HG02623 (cell line): ENCODE measurements around the gene GRK5.
A peak's percentile ranks its signal among the peaks of the same experiment; 100 is the strongest.
"Not testable (repeated sequence)": the region's sequence is repeated elsewhere in the genome, so short reads cannot be mapped to it uniquely, and the experiment has no call there.

Experiments used
- ATAC-seq: cut with Tn5 transposase; IDR thresholded peaks from one replicate; pipeline ENCODE4 v1.9.1; 2021; ENCODE audit warnings: moderate library complexity; ENCODE audit not compliant: unreplicated experiment

The GRK5 gene

GRCh38 chr10:119450606-119451299 is 243.4 kb downstream of the GRK5 start:
- ATAC-seq: no peak

DNA sequence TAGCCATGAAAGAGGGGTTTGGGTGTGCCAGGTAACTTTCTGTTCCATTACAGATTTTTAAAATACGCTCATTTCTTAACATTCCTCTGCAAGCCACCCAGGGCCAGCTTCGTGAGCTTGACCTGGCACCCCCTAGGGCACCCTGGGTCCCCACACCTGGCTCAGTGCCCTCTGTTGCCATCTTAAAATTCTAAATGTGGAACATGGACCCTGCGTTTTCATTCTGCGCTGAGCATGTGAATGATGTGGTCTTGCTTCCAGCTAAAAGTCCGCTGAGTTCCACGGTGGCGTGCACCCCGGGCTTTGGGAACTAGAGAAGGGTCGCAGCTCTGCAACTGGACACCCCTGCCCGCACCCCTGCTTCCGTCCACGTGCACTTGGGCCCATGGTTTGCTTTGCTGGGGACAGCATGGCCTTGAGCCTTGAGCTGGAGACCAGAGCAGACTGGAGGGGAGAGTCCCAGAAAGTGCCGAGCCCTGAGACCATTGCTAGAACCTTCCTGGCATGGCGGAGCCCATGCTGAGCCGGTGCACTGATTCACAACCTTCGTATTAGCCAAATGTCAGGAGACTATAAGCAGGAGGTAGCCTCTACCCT is 244.0 kb downstream of the GRK5 start:
- ATAC-seq: no peak

DNA sequence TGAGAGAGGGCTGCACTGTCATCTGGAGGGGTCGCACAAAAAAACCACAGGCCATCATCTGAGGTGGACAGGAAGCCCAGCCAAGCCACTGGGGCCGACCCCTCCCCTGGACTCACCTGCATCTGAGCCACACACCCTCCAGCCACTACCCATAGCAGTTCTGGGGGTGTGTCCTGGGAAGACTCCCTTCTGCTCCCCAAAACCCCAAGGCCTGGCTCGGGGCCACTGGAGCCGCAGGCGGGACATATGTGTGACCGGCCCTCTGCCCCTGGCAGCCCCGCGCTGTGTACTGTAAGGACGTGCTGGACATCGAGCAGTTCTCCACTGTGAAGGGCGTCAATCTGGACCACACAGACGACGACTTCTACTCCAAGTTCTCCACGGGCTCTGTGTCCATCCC is 245.0 kb downstream of the GRK5 start:
- no peak for ATAC-seq

GRCh38 chr10:119453313-119453712 is 245.9 kb downstream of the GRK5 start:
- ATAC-seq: no peak

DNA sequence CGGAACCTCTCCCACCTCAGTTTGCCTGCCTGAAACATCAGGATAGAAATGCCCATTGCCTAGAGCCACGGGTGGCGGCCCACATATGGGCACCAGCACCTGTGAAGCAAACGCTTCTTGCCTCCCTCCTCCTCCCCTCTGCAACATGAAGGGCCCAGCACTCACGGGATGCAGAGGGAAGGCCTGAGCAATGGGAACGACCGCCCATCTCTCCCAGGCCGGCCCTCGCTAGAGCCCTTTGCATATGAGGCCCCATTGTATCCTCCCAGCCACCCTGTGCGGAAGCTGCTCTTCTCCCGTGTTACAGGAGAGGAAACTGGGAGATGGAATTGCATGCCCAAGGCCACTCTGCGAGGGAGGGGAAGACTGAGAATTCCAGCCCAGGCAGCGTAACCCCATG is 246.9 kb downstream of the GRK5 start:
- no peak for ATAC-seq

DNA sequence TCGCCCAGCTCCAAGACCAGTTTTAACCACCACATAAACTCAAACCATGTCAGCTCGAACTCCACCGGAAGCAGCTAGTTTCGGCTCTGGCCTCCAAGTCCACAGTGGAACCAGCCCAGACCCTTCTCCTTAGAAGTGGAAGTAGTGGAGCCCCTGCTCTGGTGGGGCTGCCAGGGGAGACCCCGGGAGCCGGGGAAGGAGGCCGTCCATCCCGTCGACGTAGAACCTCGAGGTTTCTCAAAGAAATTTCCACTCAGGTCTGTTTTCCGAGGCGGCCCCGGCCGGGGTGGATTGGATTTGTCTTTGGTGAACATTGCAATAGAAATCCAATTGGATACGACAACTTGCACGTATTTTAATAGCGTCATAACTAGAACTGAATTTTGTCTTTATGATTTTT is 247.6 kb downstream of the GRK5 start:
- ATAC-seq: no peak

GRCh38 chr10:119455609-119456434 is 248.5 kb downstream of the GRK5 start:
- peak; percentile 50 for ATAC-seq

DNA sequence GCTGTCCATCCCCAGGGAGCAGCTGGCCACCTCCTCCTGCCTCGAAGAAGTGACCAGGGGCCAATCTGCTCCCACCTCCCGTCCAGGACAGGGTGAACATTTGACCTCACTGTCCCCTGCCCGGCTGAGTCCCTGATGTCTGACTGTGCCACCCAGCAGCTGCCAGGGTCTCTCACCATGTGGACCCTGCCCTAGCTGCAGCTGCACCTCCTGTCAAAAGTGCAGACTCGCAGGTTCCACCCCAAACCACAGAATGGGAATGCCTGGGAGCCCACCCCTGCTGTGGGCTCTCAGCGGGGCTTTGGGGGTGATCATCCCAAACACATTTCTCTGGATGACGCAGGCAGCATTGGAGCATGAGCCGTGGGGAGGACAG is 249.1 kb downstream of the GRK5 start:
- no peak for ATAC-seq

DNA sequence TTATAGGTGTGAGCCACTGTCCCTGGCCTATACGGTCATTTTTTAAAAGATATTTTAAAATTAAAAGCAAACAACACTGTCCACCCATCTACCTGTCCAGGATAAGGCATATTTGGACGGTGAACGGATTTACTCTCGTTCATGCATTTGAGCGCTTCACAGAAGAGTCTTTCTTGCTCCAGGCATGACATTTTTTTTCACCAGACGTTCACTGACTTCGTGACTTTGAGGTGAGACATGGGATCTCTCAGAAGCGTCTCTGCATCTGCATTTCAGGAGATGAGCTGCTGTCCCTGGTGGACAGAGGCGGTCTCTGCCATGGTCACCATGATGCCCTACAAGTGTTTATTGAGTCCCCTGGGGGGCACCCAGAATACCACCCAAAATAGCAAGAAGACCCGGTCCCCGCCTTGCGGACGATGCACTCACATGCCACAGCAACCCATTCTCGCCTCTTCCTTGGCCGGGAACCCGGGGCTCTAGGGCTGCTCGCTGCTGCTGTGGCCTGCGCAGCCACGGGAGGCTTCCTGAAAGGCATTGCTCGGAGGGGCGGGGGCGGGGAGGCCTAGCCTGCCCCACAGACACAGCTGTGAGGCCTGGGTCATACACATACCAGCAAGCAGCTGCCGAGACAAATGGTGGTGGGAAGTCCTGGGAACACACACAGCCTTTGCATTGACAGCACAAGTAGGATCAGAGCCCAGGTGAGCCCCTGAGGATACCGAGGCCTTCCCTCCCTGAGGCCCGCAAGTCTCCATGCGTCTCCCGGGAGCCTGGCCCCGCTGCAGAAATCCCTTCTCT is 250.8 kb downstream of the GRK5 start:
- no peak for ATAC-seq

- ATAC-seq: no peak
Observed at GRCh38 chr10:119459681-119460340, 252.4 kb downstream of the GRK5 start.

- ATAC-seq: no peak
Observed at GRCh38 chr10:119460369-119461195, 253.2 kb downstream of the GRK5 start.

- no peak for ATAC-seq
Observed at GRCh38 chr10:119461380-119461779, 254.0 kb downstream of the GRK5 start.

DNA sequence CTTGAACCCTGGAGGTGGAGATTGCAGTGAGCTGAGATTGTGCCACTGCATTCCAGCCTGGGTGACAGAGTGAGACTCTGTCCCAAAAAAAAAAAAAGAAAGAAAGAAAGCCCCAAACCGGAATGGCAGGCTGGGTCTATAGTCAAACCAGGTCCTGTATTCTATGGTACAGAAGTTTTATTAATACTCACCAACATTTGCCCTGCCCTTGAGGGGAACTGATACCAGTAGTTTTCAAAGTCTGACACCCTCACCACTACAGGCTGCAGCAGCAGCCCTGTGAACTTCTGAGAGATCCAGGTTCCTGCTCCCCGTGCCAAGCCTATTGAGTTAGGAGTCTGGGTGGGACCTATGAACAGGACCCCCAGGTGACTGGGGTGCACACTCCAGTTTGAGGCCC is 254.6 kb downstream of the GRK5 start:
- no peak for ATAC-seq

DNA sequence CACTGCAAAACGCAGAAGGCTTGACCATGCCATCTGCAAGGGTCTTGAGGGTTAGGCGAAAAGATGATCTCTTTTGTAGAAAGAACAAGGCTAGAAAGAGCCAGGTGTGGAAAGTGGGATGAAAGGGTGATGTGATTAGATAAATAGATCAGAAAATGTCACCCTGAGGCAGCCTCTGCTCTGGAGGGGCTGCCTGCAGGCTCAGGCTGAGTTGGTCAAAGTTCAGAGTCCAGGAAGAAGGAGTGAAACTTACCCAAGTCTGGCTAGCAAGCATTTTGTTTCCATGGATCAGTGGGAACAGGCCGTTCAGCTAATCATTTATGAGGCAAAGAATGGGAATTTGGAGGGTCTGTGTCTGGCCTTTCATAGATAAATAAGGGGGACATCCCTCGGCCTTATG is 255.4 kb downstream of the GRK5 start:
- no peak for ATAC-seq

GRCh38 chr10:119463195-119463594 is 255.8 kb downstream of the GRK5 start:
- ATAC-seq: not testable (repeated sequence)

DNA sequence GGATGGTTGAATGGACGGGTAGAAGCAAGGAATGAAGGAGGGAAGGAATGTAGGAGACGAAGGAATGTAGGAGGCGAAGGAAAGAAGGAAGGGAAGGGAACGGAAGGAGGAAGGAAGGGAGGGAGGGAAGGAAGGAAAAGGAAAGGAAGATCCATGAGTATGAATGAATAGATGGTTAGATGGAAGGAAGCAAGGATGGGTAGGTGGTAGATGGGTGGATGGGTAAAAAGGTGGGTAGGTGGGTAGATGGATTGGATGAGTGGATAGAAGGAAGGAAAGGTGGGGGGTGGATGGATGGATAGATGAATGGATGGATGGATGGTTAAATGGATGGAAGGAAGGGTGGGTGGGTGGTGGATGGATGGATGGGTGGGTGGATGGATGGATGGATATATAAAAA is 257.7 kb downstream of the GRK5 start:
- ATAC-seq: no peak

- ATAC-seq: no peak
Observed at GRCh38 chr10:119466076-119466475, 258.7 kb downstream of the GRK5 start.

DNA sequence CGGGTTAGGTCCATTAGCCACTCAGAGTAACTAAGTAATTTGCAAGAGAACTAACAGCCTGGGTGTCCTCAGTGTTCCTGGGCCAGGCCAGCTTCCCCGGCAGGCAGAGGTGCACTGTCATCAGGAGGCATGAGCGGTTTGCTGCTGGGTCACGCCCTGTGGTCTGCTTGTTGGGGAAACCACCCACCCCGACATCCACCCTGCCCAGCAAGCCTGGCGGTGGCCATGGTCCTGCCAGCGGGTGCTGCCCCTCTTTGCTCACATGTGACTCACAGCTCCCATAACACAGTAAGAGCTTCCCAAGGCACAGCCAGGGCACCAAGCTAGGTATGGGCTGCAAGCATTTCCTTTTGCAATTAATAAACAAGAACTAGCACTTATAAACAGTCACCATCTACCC is 259.3 kb downstream of the GRK5 start:
- ATAC-seq: no peak

DNA sequence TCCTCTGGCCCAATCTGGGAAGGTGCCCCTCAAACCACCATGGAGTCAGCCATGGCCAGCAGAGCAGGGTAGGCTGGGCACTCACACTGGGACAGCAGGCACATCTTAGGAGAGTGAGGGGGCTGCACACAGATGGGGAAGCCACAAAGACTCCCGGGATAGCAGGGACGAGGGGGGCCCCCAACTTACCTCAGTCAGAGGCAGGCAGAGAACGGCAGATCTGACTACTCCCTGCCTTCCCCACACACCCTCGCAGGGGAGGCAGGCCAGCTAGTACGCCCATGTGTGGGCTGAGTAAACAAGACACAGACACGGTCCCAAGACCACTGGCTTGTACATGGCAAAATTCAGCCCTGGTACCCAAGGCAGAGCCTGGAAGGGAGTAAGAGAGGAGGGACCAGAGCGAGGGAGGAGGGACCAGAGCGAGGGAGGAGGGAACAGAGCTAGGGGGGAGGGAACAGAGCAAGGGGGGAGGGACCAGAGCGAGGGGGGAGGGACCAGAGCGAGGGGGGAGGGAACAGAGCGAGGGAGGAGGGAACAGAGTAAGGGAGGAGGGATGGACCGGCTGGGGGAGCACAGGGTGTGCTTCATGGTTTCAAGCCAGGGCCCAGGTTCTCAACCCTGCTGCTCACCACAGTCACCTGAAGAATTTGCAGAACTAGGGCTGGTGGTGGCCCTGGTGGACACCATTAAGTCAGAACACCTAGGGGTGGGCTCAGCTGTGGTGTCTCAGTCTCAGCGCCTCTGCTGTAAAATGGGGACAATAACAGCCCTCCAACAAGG is 261.4 kb downstream of the GRK5 start:
- ATAC-seq: no peak
